Stimulated activated CD4-positive, alpha-beta T cell treated with anti-CD3 and anti-CD28 coated beads, Interleukin-4, amount 100 ng/mL, for 1 hour (primary cell): ENCODE data around the gene VNN1.
"Not testable (repeated sequence)": the region's sequence is repeated elsewhere in the genome, so short reads cannot be mapped to it uniquely, and the experiment has no call there.

ENCODE experiments used
- DNase-seq: peaks from one replicate; pipeline ENCODE4 v3.0.0-alpha.2; 2020

The VNN1 gene

GRCh38 chr6:132666118-132666517 is 47.7 kb downstream of the VNN1 start:
- no peak for DNase-seq

GRCh38 chr6:132664309-132665034 is 49.4 kb downstream of the VNN1 start:
- DNase-seq, result no peak

DNA sequence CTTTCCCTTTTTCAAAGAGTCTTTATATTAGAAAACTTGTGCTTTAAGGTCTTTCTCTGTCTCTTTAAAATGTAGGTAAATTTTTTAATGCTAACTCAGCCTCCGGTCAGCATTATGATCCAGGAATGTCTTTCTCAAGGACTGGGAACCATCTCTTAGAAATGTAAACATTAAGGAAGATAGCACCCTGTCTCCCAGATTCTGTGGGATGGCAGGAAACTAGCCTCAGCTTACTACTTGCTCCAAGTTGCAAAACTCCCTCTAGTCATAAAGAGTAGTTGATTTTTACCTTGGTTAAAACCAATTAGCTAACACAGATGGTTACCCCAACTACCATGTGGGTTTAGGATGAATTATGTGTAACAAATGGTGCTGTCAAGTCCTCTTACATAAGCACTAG is 50.2 kb downstream of the VNN1 start:
- no peak for DNase-seq

DNA sequence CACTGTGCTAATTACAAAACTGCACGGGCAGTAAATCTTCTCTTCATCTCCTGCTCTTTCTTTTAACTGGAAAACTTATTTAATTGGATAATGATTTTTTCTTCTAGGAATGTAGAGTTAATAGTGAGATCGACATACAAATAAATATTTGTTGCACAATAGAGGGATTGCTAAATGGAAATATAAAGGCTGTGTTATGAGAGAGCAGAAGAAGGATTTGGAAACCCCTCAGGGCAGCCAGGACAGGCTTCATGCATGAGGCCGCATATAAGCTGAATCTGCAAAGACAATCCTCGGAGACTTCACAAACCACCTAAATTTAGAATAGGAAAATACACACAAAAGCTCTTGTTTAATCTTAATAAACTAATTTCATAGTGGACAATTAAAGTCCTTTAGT is 51.9 kb downstream of the VNN1 start:
- DNase-seq, result no peak

DNA sequence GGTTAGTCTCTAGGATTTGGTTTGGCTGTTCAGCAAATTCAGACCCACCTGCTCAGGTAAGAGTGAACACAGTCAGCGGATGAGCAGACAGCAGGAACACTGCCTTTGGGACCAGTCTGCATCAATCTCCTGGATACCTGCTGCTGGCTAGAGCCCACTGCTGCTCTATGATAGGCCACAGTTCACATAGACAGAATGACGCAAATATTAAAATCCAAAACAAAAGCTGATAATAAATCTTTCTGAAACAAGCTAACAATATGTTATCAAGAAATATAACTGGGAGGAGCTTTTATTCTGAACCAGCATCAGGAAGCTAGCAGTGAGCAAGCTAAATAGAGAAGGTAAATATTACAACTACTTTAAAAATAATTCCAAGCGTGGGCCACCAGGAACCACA is 54.8 kb downstream of the VNN1 start, which contains the start of gene TAAR1:
Gene TAAR1, minus strand, starts transcription at position 101 of the 400 bp plus-strand sequence. CDS start 13,179 bp downstream, outside the sequence.
- no peak for DNase-seq

- no peak for DNase-seq
Observed at GRCh38 chr6:132651062-132651461, 62.8 kb downstream of the VNN1 start.

DNA sequence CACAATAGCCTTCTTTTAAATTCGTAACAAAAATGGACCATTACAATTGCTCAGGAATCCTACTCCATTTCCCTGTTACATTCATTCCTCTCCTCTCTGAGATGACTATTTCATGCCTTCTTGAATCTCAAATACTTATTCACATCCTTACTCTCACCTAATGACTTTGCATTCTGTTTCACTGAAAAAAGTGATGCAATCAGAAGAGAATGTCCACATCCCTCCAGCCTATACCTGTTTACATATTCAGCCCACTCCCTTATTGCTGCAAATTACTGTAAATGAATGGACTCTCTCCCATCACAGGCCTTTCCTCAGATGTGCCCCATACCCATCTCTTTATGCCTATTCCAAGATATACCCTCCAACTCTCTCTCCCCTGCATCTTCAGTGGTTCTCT is 63.4 kb downstream of the VNN1 start:
- DNase-seq, result no peak

GRCh38 chr6:132648828-132649227 is 65.0 kb downstream of the VNN1 start:
- DNase-seq, result no peak

GRCh38 chr6:132648356-132648755 is 65.5 kb downstream of the VNN1 start:
- DNase-seq, result no peak

DNA sequence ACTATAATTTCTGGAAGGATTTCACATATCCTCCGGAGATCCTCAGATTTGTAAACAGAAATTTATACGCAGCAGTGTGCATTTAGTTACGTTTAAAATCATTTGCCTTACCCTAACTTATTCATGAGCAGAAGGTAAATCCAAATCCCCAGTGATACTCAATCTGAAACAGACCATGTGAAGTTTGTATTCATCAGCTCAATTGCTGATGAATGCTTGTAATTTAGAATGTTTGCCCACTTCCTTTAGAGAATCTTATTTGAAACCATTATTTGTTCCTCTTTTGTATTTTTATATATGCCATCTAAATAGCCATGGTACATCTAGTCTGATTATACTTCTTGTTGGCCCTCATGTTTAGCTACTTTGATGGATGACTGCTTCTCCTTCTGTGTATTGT is 70.3 kb downstream of the VNN1 start:
- no peak for DNase-seq

- DNase-seq, result not testable (repeated sequence)
Observed at GRCh38 chr6:132637135-132637534, 76.7 kb downstream of the VNN1 start.

GRCh38 chr6:132635906-132636305 is 77.9 kb downstream of the VNN1 start:
- DNase-seq, result not testable (repeated sequence)

GRCh38 chr6:132635288-132635687 is 78.6 kb downstream of the VNN1 start:
- DNase-seq, result not testable (repeated sequence)

DNA sequence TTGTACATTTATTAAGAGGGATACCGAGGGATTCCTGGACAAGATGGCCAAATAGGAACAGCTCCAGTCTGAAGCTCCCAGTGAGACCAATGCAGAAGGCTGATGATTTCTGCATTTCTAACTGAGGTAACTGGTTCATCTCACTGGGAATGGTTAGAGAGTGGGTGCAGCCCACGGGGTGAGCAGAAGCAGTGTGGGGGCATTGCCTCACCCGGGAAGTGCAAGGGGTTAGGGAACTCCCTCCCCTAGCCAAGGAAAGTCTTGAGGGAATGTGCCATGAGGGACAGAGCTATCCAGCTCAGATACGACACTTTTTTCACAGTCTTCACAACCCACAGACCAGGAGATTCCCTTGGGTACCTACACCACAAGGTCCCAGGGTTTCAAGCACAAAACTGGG is 79.1 kb downstream of the VNN1 start:
- DNase-seq, result no peak

DNA sequence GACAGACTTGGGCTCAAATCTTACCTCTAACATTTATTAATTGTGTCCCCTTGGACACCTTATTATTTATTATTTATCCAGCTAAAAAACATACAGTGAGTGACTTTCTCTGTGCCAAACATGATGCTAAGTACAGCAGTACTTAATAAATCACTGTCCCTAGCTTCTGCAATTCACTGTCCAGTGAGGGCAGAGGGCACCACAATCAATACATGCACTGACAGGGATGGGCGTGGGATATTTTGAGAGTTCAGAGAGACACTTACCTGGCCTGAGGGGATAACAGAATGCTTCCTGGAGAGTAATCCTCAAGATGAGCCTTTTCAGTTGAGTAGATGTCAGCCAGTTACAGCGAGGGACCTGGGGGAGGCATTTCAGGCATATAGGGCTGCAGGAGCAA is 80.5 kb downstream of the VNN1 start:
- no peak for DNase-seq
